ENCODE results near the gene EDEM2.

Gene EDEM2

DNA sequence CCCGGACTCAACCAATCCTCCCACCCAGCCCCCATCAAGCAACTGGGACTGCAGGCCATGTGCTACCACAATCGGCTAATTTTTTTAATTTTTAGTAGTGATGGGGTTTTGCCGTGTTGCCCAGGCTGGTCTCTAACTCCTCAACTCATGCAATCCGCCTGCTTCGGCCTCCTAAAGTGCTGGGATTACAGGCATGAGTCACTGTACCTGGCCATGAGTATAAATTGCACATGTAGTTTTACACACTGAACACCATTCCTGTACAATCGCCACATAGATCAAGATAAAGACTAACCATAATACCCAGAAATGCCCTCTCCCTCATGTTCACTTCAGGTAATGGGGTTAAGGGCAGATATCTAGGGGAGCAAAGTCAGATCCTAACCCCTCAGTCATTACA lies 80.9 kb downstream of the EDEM2 start:
- Histone ChIP-seq H3K36me3 (peaks cover 70 to 94% (median 86%) of the 10 kb centered on the region in 11 experiments), H3K27me3 (no peaks in the 10 kb centered on the region), H3K9ac (no peak overlapping the region), H3K4me3 (no peak overlapping the region), H3K4me2 (no peak overlapping the region), H3K27ac (no peak overlapping the region), H3K9me3 (replicated peaks in 1 of 11) (peaks cover 0 to 9% (median 0%) of the 10 kb centered on the region in 11 experiments; a peak in 3 of 22 replicates), H3K4me1 (peaks cover 0 to 13% (median 0%) of the 10 kb centered on the region in 10 experiments; a peak in 2 of 20 replicates), H4K20me1 (peaks cover 49 to 99% (median 91%) of the 10 kb centered on the region in 11 experiments)
- TF ChIP-seq Cebpa-rat (IDR thresholded peaks at IDR 0.05): no peak

All from BLaER1 treated with 17β-estradiol and CSF1 and Interleukin-3, amounts not matched to agents 10 nM and 100 nM (cell line).